ENCODE measurements around the gene USP31.
A peak's percentile ranks its signal among the peaks of the same experiment; 100 is the strongest.

The USP31 gene, protein sequence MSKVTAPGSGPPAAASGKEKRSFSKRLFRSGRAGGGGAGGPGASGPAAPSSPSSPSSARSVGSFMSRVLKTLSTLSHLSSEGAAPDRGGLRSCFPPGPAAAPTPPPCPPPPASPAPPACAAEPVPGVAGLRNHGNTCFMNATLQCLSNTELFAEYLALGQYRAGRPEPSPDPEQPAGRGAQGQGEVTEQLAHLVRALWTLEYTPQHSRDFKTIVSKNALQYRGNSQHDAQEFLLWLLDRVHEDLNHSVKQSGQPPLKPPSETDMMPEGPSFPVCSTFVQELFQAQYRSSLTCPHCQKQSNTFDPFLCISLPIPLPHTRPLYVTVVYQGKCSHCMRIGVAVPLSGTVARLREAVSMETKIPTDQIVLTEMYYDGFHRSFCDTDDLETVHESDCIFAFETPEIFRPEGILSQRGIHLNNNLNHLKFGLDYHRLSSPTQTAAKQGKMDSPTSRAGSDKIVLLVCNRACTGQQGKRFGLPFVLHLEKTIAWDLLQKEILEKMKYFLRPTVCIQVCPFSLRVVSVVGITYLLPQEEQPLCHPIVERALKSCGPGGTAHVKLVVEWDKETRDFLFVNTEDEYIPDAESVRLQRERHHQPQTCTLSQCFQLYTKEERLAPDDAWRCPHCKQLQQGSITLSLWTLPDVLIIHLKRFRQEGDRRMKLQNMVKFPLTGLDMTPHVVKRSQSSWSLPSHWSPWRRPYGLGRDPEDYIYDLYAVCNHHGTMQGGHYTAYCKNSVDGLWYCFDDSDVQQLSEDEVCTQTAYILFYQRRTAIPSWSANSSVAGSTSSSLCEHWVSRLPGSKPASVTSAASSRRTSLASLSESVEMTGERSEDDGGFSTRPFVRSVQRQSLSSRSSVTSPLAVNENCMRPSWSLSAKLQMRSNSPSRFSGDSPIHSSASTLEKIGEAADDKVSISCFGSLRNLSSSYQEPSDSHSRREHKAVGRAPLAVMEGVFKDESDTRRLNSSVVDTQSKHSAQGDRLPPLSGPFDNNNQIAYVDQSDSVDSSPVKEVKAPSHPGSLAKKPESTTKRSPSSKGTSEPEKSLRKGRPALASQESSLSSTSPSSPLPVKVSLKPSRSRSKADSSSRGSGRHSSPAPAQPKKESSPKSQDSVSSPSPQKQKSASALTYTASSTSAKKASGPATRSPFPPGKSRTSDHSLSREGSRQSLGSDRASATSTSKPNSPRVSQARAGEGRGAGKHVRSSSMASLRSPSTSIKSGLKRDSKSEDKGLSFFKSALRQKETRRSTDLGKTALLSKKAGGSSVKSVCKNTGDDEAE (N-terminal part only)

DNA sequence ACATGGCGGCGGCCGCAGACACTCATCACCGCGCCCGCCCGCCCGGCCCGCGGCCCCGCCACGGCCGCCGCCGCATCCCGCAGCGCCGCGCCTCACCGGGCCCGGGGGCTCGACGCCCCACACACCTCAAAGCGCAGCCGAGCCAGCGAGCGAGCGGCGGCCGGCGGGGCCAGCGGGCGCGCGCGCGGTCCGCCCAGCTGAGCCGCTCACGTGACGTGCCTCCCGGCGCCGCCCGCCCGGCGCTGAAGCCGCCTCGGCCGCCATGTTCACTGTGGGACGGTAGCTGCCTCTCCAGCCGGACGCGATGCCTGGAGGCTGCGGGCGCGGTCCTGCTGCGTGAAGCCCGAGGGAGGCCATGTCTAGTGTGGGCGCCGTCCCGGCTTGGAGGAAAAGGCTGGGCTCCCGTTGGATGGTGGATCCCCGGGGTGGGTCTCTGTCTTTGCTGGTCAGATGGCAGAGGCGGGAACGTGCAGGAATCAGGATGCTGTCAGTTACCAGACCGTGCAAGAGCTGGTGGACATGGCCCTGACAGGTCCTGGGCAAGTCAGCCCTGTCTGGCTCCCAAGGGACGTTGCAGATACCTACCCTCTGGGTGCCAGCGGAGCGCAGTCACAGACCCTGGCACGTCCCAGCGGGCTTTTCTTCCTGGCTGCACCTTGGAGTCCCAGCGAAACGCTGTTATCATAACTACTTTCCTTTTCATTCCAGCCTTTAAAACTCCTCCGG is at the start of gene USP31:
TSS of gene USP31 (minus strand) at position 186 of the 726 bp plus-strand sequence. CDS start at position 4, 182 bp downstream.
- Histone ChIP-seq H3K27ac (ENCODE audit: low read length) (no peak within 1 kb of the TSS), H3K4me1 (ENCODE audit: insufficient read depth, low read length) (peaks cover 12% of the 10 kb centered on the region), H3K4me3 (ENCODE audit: low read length) (peak within 1 kb of the TSS; percentile 87), H3K9me3 (ENCODE audit: insufficient read depth, low read depth, low read length) (no peaks in the 10 kb centered on the region), H3K9ac (ENCODE audit: low read depth, low read length) (peak within 1 kb of the TSS; percentile 70; the same call in 1 of the 2 replicates), H3K27me3 (ENCODE audit: insufficient read depth, low read length) (peaks cover 19% of the 10 kb centered on the region), H3K36me3 (ENCODE audit: insufficient read depth, low read depth, low read length) (no peaks in the 10 kb centered on the region)

- H3K4me3 ChIP-seq (ENCODE audit: low read length), result peak overlapping the region; percentile 21; the same call in 1 of the 2 replicates
- no peak overlapping the region for H3K9ac ChIP-seq (ENCODE audit: low read depth, low read length)
- H3K9me3 ChIP-seq (ENCODE audit: insufficient read depth, low read depth, low read length), result no peaks in the 10 kb centered on the region
- no peak overlapping the region for H3K27ac ChIP-seq (ENCODE audit: low read length)
- peaks cover 31% of the 10 kb centered on the region for H3K4me1 ChIP-seq (ENCODE audit: insufficient read depth, low read length)
- H3K27me3 ChIP-seq (ENCODE audit: insufficient read depth, low read length), result 0 out of 2 replicates have a peak, but pooled peaks cover 4% of the 10 kb centered on the region
- no peaks in the 10 kb centered on the region for H3K36me3 ChIP-seq (ENCODE audit: insufficient read depth, low read depth, low read length)
Measured at GRCh38 chr16:23196539-23196938, 47.3 kb upstream of the USP31 start.

DNA sequence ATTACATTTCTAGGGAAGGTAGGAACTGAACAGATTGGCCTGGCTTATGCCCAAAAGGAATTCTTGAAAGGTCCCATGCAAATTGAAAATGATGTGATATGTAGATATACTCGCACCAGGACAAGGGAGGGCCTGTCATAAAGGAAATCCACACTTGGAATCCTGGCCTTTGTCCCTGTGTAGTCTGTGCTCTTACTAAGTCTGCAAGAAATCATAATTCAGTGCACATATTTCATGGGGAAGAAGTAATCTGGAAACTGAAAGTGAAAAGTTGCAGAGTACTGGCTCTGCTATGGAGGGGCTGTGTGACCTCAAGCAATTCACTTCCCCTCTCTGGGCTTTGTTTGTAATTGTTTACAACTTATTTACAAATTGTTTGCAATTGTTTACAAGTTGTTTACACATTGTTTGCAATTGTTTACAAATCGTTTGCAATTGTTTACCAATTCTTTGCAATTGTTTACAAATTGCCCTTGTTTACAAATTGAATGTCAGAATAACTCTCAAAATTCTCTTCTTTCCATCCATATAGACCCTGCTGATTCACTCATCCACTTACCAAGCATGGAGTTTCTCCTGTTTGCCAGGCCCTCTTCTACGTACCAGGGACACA is 46.2 kb upstream of the USP31 start:
- Histone ChIP-seq H3K27me3 (ENCODE audit: insufficient read depth, low read length) (0 out of 2 replicates have a peak, but pooled peaks cover 4% of the 10 kb centered on the region), H3K4me3 (ENCODE audit: low read length) (no peak overlapping the region), H3K36me3 (ENCODE audit: insufficient read depth, low read depth, low read length) (no peaks in the 10 kb centered on the region), H3K9ac (ENCODE audit: low read depth, low read length) (no peak overlapping the region), H3K9me3 (ENCODE audit: insufficient read depth, low read depth, low read length) (no peaks in the 10 kb centered on the region), H3K4me1 (ENCODE audit: insufficient read depth, low read length) (peaks cover 21% of the 10 kb centered on the region), H3K27ac (ENCODE audit: low read length) (no peak overlapping the region)

DNA sequence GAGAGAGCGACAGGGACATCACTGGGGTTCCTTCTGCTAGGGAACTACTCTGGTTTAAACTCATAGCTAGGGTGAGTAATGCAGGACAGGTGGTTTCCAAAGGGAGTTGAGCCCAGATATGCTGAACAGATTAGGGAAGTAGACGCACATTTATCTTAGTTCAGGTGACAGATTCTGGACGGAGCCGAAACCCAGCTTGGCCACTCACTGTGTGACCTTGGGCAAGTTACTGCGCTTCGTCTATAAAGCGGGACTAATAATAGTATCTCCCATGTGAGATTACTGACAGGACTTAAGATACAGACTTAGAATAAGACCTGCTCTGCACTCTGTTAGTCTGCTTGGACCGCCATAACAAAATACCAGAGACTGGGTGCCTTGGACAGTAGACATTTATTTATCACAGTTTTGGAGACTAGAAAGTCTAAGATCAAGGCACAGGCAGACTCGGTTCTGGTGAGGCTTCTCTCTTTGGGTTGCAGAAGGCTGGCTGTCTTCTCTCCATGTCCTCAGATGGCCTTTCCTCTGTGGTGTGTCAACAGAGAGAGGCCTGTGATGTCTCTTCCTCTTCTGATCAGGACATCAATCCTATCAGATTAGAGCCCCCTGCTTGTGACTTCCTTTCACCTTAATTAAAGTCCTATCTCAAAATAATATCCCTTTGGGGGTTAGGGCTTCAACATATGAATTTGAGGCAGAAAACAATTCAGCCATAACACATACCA is 45.4 kb upstream of the USP31 start:
- H3K27me3 ChIP-seq (ENCODE audit: insufficient read depth, low read length), result 0 out of 2 replicates have a peak, but pooled peaks cover 4% of the 10 kb centered on the region
- no peaks in the 10 kb centered on the region for H3K9me3 ChIP-seq (ENCODE audit: insufficient read depth, low read depth, low read length)
- H3K27ac ChIP-seq (ENCODE audit: low read length), result no peak overlapping the region
- H3K9ac ChIP-seq (ENCODE audit: low read depth, low read length), result no peak overlapping the region
- H3K36me3 ChIP-seq (ENCODE audit: insufficient read depth, low read depth, low read length), result no peaks in the 10 kb centered on the region
- peaks cover 20% of the 10 kb centered on the region for H3K4me1 ChIP-seq (ENCODE audit: insufficient read depth, low read length)
- no peak overlapping the region for H3K4me3 ChIP-seq (ENCODE audit: low read length)

- H3K27me3 ChIP-seq (ENCODE audit: insufficient read depth, low read length), result peaks cover 21% of the 10 kb centered on the region
- no peaks in the 10 kb centered on the region for H3K36me3 ChIP-seq (ENCODE audit: insufficient read depth, low read depth, low read length)
- no peak overlapping the region for H3K4me3 ChIP-seq (ENCODE audit: low read length)
- no peaks in the 10 kb centered on the region for H3K4me1 ChIP-seq (ENCODE audit: insufficient read depth, low read length)
- H3K27ac ChIP-seq (ENCODE audit: low read length), result no peak overlapping the region
- H3K9me3 ChIP-seq (ENCODE audit: insufficient read depth, low read depth, low read length), result no peaks in the 10 kb centered on the region
- H3K9ac ChIP-seq (ENCODE audit: low read depth, low read length), result no peak overlapping the region
Measured at GRCh38 chr16:23188911-23189310, 39.7 kb upstream of the USP31 start.

- no peak overlapping the region for H3K9ac ChIP-seq (ENCODE audit: low read depth, low read length)
- H3K9me3 ChIP-seq (ENCODE audit: insufficient read depth, low read depth, low read length), result no peaks in the 10 kb centered on the region
- no peaks in the 10 kb centered on the region for H3K36me3 ChIP-seq (ENCODE audit: insufficient read depth, low read depth, low read length)
- H3K27ac ChIP-seq (ENCODE audit: low read length), result no peak overlapping the region
- H3K27me3 ChIP-seq (ENCODE audit: insufficient read depth, low read length), result peaks cover 35% of the 10 kb centered on the region
- no peak overlapping the region for H3K4me3 ChIP-seq (ENCODE audit: low read length)
- no peaks in the 10 kb centered on the region for H3K4me1 ChIP-seq (ENCODE audit: insufficient read depth, low read length)
Measured at GRCh38 chr16:23187341-23187740, 38.1 kb upstream of the USP31 start.

DNA sequence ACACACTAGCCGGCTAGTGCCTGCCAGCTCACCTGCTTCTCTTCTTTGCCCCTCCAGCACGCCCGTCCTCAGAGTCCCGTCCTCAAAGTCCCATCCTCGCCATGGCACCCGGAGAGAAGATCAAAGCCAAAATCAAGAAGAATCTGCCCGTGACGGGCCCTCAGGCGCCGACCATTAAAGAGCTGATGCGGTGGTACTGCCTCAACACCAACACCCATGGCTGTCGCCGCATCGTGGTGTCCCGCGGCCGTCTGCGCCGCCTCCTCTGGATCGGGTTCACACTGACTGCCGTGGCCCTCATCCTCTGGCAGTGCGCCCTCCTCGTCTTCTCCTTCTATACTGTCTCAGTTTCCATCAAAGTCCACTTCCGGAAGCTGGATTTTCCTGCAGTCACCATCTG is 36.9 kb upstream of the USP31 start:
- Histone ChIP-seq H3K9ac (ENCODE audit: low read depth, low read length) (no peak overlapping the region), H3K4me1 (ENCODE audit: insufficient read depth, low read length) (no peaks in the 10 kb centered on the region), H3K36me3 (ENCODE audit: insufficient read depth, low read depth, low read length) (no peaks in the 10 kb centered on the region), H3K27me3 (ENCODE audit: insufficient read depth, low read length) (peaks cover 47% of the 10 kb centered on the region), H3K4me3 (ENCODE audit: low read length) (no peak overlapping the region), H3K27ac (ENCODE audit: low read length) (no peak overlapping the region), H3K9me3 (ENCODE audit: insufficient read depth, low read depth, low read length) (no peaks in the 10 kb centered on the region)

DNA sequence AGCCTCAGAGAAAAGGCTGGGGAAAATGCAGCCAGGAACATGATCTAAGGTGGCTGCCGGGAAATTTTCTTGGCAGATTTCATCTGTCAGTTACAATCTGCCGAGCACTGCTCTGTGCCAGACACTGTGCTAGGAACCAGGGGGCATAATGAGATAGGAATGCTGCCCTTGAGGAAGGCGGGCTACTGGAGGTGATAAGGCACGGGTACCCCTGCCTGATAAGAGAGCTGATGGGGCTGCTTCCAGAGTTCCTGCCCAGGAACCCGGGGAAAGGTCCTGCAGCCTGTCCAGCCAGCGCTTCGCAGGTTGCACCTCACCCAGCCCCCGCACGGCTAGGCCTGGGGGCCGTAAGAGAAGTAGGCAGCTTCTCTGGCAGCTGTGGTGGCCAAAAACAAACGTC is 36.4 kb upstream of the USP31 start:
- H3K36me3 ChIP-seq (ENCODE audit: insufficient read depth, low read depth, low read length), result no peaks in the 10 kb centered on the region
- no peak overlapping the region for H3K27ac ChIP-seq (ENCODE audit: low read length)
- no peaks in the 10 kb centered on the region for H3K9me3 ChIP-seq (ENCODE audit: insufficient read depth, low read depth, low read length)
- H3K27me3 ChIP-seq (ENCODE audit: insufficient read depth, low read length), result peaks cover 51% of the 10 kb centered on the region
- no peaks in the 10 kb centered on the region for H3K4me1 ChIP-seq (ENCODE audit: insufficient read depth, low read length)
- H3K4me3 ChIP-seq (ENCODE audit: low read length), result no peak overlapping the region
- H3K9ac ChIP-seq (ENCODE audit: low read depth, low read length), result no peak overlapping the region

- H3K9me3 ChIP-seq (ENCODE audit: insufficient read depth, low read depth, low read length), result no peaks in the 10 kb centered on the region
- peak overlapping the region; percentile 67 for H3K4me3 ChIP-seq (ENCODE audit: low read length)
- H3K27ac ChIP-seq (ENCODE audit: low read length), result no peak overlapping the region
- H3K27me3 ChIP-seq (ENCODE audit: insufficient read depth, low read length), result peaks cover 51% of the 10 kb centered on the region
- H3K9ac ChIP-seq (ENCODE audit: low read depth, low read length), result no peak overlapping the region
- no peaks in the 10 kb centered on the region for H3K36me3 ChIP-seq (ENCODE audit: insufficient read depth, low read depth, low read length)
- no peaks in the 10 kb centered on the region for H3K4me1 ChIP-seq (ENCODE audit: insufficient read depth, low read length)
Measured at GRCh38 chr16:23183543-23183862, 34.3 kb upstream of the USP31 start.
